ENCODE results near the gene SH3BGRL2. TPM values are rescaled to one million over a fixed set of nuclear protein-coding genes. Genes with fewer than 3 reads are reported as not detected.
A peak's percentile ranks its signal among the peaks of the same experiment; 100 is the strongest.

The SH3BGRL2 gene
- total RNA-seq: under 1 TPM; 0.13 TPM

DNA sequence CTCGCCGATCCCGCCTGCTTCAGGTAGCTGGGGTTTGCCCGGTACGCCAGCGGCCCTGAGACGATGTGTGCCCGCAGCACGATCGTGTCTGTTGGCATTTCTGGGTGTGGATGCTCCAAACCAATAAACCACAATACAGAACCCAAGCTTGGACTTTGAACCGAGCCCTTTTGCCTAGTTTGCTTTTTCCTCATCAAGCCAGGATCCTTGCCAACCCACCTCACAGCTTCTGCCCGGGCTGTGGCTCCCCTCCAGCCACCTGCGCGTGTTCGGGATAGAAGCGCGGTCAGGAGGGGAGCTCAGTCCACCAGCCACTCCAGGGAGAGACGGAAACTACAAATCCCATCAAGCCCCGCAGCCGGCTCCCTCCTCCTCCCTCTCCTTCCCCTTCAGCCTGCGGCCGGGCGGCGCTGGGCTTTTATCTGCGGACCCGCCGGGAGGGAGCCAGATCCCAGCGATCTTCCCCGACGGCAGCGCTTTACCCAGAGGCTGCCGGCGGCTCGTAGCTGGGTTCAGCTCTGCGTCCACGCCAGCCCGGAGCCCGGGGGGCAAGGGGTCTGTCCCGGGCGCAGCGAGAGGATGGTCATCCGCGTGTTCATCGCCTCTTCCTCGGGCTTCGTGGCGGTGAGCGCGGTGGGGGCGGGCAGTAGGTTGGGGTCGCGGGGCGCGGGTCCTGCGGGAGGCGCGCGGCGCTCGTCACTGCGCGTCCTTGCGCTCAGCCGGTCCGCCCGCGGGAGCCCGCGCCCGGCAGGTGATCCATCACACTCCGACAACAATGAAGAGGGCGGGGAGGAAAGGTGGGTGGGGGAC is at the start of gene SH3BGRL2:
Gene SH3BGRL2, plus strand, starts transcription at position 447 of the 810 bp plus-strand sequence. Its CDS starts 133 bp downstream, at position 580.
- H3K27ac Mint-ChIP-seq: no peak within 1 kb of the TSS
- ChIA-PET POLR2A (no interaction called here), CTCF (interaction anchor here (1.6 to 1.7 kb wide), 2 partner anchors 12 to 147 kb away, joined by 3 to 5 read pairs; no protein-coding TSS in a partner anchor)
- ATAC-seq: peak; percentile 79
- H3K27me3 Mint-ChIP-seq (ENCODE audit: low read depth): peaks cover 57% of the 10 kb centered on the region
- H3K4me3 Mint-ChIP-seq: peak within 1 kb of the TSS; percentile 70
- H3K4me1 Mint-ChIP-seq (ENCODE audit: low read depth): peaks cover 8% of the 10 kb centered on the region
- H3K36me3 Mint-ChIP-seq (ENCODE audit: low read depth): no peaks in the 10 kb centered on the region
- DNase-seq: peak; percentile 28
- H3K9me3 Mint-ChIP-seq (ENCODE audit: insufficient read depth): no peaks in the 10 kb centered on the region

DNA sequence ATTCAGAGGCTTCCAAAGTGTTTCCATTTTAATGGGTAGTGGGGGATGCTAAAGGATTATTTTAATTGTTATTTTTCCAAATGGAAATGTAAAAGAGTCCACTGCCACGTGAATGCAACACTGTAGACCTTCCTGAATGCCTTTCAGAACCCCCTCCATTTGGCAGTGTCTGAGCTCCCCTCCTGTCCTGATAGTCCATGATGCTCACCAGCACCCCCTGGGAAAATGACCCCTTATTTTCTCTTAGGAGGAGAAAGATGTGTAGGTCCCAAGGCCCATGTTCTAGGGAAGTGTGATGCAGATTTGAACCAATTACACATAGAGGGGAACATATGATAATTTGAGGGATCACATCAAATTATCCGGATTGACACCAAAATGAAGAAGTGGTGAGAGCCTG is 46.8 kb upstream of the SH3BGRL2 start:
- Mint-ChIP-seq H3K27me3 (ENCODE audit: low read depth) (no peaks in the 10 kb centered on the region), H3K36me3 (ENCODE audit: low read depth) (no peaks in the 10 kb centered on the region), H3K4me3 (no peak overlapping the region), H3K27ac (no peak overlapping the region), H3K4me1 (ENCODE audit: low read depth) (no peaks in the 10 kb centered on the region), H3K9me3 (ENCODE audit: insufficient read depth) (peaks cover 4% of the 10 kb centered on the region)
- POLR2A ChIA-PET: no interaction called here
- CTCF ChIA-PET: no interaction called here
- no peak for DNase-seq
- no peak for ATAC-seq

DNA sequence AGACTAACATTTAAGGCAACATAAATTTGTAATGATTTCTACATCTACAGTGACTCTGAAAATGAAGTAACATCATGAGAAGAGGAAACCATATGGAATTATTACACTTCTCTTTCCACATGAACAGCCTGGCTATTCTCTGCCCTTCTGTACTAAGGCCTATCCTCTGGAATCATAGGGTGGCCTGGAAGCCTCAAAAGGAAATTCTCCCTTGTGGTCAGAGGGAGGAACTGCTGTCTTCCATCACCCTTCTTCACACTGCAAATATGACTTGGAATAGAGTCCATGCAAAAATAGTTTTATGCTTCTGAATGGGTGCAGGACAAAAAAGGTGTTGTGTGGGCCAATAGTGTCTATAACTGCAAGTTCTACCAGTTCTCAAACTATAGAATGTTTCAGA is 44.6 kb upstream of the SH3BGRL2 start:
- Mint-ChIP-seq H3K27me3 (ENCODE audit: low read depth) (no peaks in the 10 kb centered on the region), H3K4me3 (no peak overlapping the region), H3K4me1 (ENCODE audit: low read depth) (no peaks in the 10 kb centered on the region), H3K27ac (no peak overlapping the region), H3K36me3 (ENCODE audit: low read depth) (no peaks in the 10 kb centered on the region), H3K9me3 (ENCODE audit: insufficient read depth) (peaks cover 4% of the 10 kb centered on the region)
- DNase-seq: no peak
- ChIA-PET POLR2A (no interaction called here), CTCF (no interaction called here)
- ATAC-seq: no peak

DNA sequence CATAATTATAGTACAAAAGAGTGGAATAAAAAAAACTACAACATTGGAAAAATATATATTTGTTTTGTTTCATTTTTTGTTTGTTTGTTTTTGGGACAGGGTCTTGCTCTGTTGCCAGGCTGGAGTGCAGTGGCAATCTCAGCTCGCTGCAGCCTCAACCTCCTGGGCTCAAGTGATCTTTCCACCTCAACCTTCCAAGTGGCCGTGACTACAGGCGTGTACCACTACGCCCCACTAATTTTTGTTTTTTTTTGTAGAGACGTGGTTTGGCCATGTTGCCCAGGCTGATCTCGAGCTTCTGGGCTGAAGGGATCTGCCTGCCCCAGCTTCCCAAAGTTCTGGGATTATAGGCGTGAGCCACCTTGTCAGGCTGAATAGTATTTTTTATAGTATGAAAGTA is 41.4 kb upstream of the SH3BGRL2 start:
- ChIA-PET CTCF (no interaction called here), POLR2A (no interaction called here)
- Mint-ChIP-seq H3K27ac (no peak overlapping the region), H3K4me1 (ENCODE audit: low read depth) (no peaks in the 10 kb centered on the region), H3K4me3 (no peak overlapping the region), H3K9me3 (ENCODE audit: insufficient read depth) (no peaks in the 10 kb centered on the region), H3K36me3 (ENCODE audit: low read depth) (no peaks in the 10 kb centered on the region), H3K27me3 (ENCODE audit: low read depth) (no peaks in the 10 kb centered on the region)
- ATAC-seq (no peak), DNase-seq (no peak)

DNA sequence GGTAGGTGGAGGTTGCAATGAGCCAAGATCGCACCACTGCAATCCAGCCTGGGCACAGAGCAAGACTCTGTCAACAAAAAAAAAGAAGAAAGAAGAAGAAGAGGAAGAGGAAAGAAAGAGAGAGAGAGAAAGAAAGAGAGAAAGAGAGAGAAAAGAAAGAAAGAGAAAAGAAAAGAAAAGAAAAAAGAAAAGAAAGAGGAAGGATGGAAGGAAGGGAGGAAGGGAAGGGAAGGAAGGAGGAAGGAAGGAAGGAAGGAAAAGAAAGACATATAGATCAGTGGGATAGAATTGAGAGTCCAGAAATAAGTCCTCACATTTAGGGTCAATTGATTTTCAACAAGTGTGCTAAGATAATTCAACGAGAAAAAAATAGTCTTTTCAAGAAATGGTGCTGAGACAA is 34.0 kb upstream of the SH3BGRL2 start:
- Mint-ChIP-seq H3K9me3 (ENCODE audit: insufficient read depth) (no peaks in the 10 kb centered on the region), H3K4me1 (ENCODE audit: low read depth) (no peaks in the 10 kb centered on the region), H3K36me3 (ENCODE audit: low read depth) (no peaks in the 10 kb centered on the region), H3K27ac (no peak overlapping the region), H3K4me3 (no peak overlapping the region), H3K27me3 (ENCODE audit: low read depth) (no peaks in the 10 kb centered on the region)
- POLR2A ChIA-PET: no interaction called here
- no peak for ATAC-seq
- DNase-seq: no peak
- CTCF ChIA-PET: no interaction called here

DNA sequence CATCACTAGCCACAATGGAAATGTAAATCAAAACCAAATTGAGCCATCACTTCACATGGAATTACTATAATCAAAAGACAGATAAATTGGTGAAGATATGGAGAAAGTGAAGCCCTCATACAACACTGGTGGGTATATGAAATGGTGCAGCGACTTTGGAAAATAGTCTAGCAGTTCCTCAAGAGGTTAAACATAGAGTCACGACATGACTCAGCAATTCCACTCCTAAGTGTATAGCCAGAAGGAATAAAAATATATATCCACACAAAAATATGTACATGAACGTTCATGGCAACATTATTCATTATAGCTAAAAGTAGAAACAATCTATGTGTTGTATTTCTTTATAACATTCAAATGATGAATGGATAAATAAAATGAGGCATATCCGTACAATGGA is 33.1 kb upstream of the SH3BGRL2 start:
- DNase-seq: no peak
- no peaks in the 10 kb centered on the region for H3K27me3 Mint-ChIP-seq (ENCODE audit: low read depth)
- ChIA-PET CTCF (no interaction called here), POLR2A (no interaction called here)
- no peaks in the 10 kb centered on the region for H3K4me1 Mint-ChIP-seq (ENCODE audit: low read depth)
- H3K9me3 Mint-ChIP-seq (ENCODE audit: insufficient read depth): no peaks in the 10 kb centered on the region
- H3K4me3 Mint-ChIP-seq: no peak overlapping the region
- no peak overlapping the region for H3K27ac Mint-ChIP-seq
- ATAC-seq: no peak
- no peaks in the 10 kb centered on the region for H3K36me3 Mint-ChIP-seq (ENCODE audit: low read depth)

DNA sequence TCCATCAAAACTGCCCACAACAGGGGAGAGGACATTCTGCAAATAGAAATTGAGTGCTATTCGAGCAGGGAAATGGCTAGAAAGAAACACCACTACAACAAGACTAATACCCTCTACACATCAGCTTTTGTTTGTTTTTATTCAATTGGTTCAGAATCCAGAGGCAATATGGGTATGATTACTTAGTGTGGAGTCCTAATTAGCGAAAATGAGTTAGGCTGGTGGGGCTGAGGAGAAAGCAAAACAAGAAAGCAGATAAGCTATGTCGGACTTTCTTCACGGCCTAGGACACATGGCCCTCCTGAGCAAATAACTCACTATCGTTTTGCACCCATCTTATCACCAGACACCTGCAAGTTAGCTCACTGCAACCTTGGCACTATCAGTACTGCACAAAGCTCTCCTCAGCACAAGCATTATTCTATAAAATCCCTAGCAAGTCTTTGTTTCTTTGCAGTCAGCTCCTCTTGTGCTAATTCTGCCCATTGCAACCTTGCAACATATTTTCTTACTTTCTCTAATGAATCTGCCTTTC is 31.3 kb upstream of the SH3BGRL2 start:
- no peak overlapping the region for H3K27ac Mint-ChIP-seq
- ATAC-seq (no peak), DNase-seq (no peak)
- ChIA-PET POLR2A (no interaction called here), CTCF (interaction anchor here (0.7 kb wide), 1 partner anchor 270 kb away, joined by 3 read pairs; no protein-coding TSS in a partner anchor)
- H3K4me1 Mint-ChIP-seq (ENCODE audit: low read depth): no peaks in the 10 kb centered on the region
- no peaks in the 10 kb centered on the region for H3K27me3 Mint-ChIP-seq (ENCODE audit: low read depth)
- no peaks in the 10 kb centered on the region for H3K9me3 Mint-ChIP-seq (ENCODE audit: insufficient read depth)
- no peaks in the 10 kb centered on the region for H3K36me3 Mint-ChIP-seq (ENCODE audit: low read depth)
- no peak overlapping the region for H3K4me3 Mint-ChIP-seq

DNA sequence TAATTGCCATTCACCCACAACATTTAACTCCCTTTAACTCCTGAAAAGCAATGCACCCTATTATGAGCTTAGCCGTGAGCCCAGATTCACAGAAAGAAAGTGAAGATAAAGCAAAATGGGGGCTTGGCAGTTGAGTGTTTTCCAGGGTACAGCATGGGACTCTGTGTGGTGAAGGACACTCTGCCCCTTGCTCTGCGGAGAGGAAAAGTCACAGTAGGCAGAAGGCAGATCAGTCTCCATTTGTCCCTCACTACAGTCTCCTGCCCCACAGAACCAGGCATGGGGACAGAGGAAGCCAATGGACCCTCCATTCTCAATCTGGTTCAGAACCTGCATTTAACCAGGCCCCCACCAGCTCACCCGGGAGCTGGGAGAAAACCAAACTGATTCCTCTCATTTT is 30.8 kb upstream of the SH3BGRL2 start:
- DNase-seq (no peak), ATAC-seq (no peak)
- Mint-ChIP-seq H3K4me3 (no peak overlapping the region), H3K27ac (no peak overlapping the region), H3K27me3 (ENCODE audit: low read depth) (no peaks in the 10 kb centered on the region), H3K4me1 (ENCODE audit: low read depth) (no peaks in the 10 kb centered on the region), H3K36me3 (ENCODE audit: low read depth) (no peaks in the 10 kb centered on the region), H3K9me3 (ENCODE audit: insufficient read depth) (no peaks in the 10 kb centered on the region)
- ChIA-PET POLR2A (no interaction called here), CTCF (interaction anchor here (0.7 kb wide), 1 partner anchor 269 kb away, joined by 3 read pairs; no protein-coding TSS in a partner anchor)

DNA sequence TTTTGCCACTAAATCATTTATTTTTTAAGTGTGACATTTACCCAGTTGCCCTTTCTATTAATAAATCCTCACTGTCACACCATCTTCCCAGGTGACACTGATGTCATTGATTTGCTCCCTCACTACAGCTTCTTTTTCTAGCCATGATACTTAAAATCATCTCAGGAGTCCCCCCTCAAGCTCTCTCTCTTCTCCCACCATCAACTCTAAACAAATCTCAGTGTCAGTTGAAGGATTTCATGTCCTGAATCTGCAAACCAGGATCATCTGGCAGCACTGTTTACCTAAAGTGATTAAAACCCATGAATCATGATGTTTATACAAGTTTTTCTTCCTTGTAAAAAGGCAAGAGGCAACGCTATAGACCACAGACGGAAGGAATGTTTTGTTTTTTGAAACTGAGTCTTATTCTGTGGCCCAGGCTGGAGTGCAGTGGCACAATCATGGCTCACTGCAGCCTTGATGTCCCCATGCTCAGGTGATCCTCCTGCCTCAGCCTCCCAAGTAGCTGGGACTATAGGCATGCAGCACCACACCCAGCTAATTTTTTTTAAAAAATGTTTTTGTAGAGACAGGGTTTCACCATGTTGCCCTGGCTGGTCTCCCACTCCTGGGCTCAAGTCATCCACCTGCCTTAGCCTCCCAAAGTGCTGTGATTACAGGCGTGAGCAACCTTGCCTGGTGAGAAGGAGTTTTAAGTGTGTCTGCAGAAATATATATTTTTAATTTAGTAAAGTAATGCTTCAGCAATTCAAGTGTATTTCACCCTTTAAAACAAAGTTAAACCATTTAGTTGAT is 30.1 kb upstream of the SH3BGRL2 start:
- Mint-ChIP-seq H3K4me3 (no peak overlapping the region), H3K36me3 (ENCODE audit: low read depth) (no peaks in the 10 kb centered on the region), H3K27me3 (ENCODE audit: low read depth) (no peaks in the 10 kb centered on the region), H3K27ac (no peak overlapping the region), H3K9me3 (ENCODE audit: insufficient read depth) (no peaks in the 10 kb centered on the region), H3K4me1 (ENCODE audit: low read depth) (no peaks in the 10 kb centered on the region)
- ATAC-seq (no peak), DNase-seq (no peak)
- POLR2A ChIA-PET: no interaction called here
- CTCF ChIA-PET: no interaction called here

DNA sequence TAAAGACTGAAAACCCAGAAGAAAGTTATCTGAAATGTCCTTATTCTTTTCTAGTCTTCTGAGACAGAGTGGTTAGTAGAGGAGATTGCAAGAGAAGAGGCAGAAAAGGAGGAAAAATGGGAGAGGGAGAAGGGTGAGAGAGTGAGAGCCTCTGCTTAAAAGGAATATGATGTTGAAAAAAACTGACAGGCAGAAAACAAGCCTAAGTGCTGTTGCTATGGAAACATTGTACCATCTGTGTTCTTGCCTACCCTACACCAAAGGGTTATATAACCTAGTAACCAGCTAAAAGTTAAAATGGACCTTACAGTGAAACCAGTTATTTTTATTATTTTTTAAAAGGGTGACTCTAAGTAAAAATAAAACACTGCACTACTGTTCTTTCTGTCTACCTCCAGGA is 28.3 kb upstream of the SH3BGRL2 start:
- ATAC-seq (no peak), DNase-seq (no peak)
- H3K9me3 Mint-ChIP-seq (ENCODE audit: insufficient read depth): no peaks in the 10 kb centered on the region
- H3K4me1 Mint-ChIP-seq (ENCODE audit: low read depth): no peaks in the 10 kb centered on the region
- no peak overlapping the region for H3K4me3 Mint-ChIP-seq
- no peak overlapping the region for H3K27ac Mint-ChIP-seq
- H3K36me3 Mint-ChIP-seq (ENCODE audit: low read depth): no peaks in the 10 kb centered on the region
- peaks cover 4% of the 10 kb centered on the region for H3K27me3 Mint-ChIP-seq (ENCODE audit: low read depth)
- ChIA-PET CTCF (no interaction called here), POLR2A (no interaction called here)

DNA sequence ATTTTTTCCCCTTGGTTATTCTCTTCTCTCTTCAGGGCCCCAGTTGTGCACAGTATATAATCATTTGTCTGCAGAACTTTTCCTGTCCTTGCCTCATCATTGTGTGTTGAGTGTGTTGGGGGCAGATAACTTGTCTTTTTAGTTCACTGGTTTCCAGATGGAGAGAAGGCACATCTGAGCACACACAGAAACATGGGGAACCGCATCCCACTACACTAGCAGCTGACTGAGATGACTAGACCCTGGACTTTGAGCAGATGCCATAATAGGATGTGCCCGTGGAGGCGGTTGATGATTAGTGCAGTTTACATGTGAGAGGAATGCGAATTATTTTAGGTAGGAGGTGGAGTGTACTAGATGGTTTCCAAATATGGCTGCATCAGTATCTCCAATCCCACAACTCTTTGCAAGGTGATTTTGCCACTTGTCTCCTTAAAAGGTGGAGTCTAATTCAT is 26.5 kb upstream of the SH3BGRL2 start:
- POLR2A ChIA-PET: no interaction called here
- DNase-seq (no peak), ATAC-seq (no peak)
- no peak overlapping the region for H3K4me3 Mint-ChIP-seq
- H3K36me3 Mint-ChIP-seq (ENCODE audit: low read depth): no peaks in the 10 kb centered on the region
- H3K27me3 Mint-ChIP-seq (ENCODE audit: low read depth): peaks cover 4% of the 10 kb centered on the region
- H3K27ac Mint-ChIP-seq: no peak overlapping the region
- no peaks in the 10 kb centered on the region for H3K9me3 Mint-ChIP-seq (ENCODE audit: insufficient read depth)
- no peaks in the 10 kb centered on the region for H3K4me1 Mint-ChIP-seq (ENCODE audit: low read depth)
- CTCF ChIA-PET: interaction anchor here (1.2 kb wide), 1 partner anchor 34 kb away, joined by 3 read pairs; no protein-coding TSS in a partner anchor

DNA sequence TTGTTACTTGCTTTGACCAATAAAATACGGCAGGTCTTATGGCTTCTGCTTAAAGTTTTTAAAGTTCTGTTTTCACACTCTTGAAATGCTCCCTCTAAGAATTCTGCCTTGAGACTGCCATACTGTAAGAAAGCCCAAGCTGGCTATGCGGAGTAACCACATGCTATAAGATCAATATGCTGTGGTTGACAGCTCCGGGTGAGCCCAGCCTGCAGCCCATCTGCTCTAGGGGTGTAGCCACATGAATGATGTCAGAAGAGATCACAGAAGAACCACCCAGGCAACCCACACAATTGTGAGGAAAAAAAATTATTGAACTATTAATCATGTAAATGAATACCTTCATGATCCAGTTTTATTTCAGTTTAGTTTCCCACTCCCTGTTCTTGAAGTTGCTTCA is 26.1 kb upstream of the SH3BGRL2 start:
- Mint-ChIP-seq H3K4me3 (no peak overlapping the region), H3K27me3 (ENCODE audit: low read depth) (peaks cover 4% of the 10 kb centered on the region), H3K36me3 (ENCODE audit: low read depth) (no peaks in the 10 kb centered on the region), H3K4me1 (ENCODE audit: low read depth) (no peaks in the 10 kb centered on the region), H3K27ac (no peak overlapping the region), H3K9me3 (ENCODE audit: insufficient read depth) (no peaks in the 10 kb centered on the region)
- ChIA-PET CTCF (no interaction called here), POLR2A (no interaction called here)
- DNase-seq: no peak
- no peak for ATAC-seq

Data from activated CD8-positive, alpha-beta T cell treated with anti-CD3 and anti-CD28 coated beads, Interleukin-2, amount 10 ng/mL, durations not matched to agents 7 days and 5 days (primary cell).